ENCODE data around the gene SERINC5.

DNA sequence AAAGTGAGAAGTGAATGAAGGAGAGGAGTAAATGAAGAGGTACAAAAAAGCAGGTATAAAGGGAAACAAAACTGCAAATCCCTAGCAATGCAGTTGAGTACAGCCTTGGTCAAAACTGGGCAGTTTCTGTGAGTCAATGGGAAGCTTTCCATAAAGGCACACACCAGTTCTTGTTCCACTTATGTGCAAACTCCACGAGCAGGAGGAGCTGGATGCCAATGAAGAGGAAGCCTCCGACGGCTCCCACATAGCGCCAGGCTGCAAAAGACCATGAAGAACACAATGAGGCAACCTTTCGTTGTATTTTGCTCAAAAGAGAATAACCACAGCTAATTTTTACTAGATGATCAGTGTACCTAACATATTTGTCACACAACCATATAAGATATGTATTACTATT, 81.1 kb downstream of the SERINC5 start:
- no peak for TF ChIP-seq NRF1 (IDR thresholded peaks at IDR 0.05; ENCODE audit: low read depth, low read length)
- TF ChIP-seq, protein P1, sequence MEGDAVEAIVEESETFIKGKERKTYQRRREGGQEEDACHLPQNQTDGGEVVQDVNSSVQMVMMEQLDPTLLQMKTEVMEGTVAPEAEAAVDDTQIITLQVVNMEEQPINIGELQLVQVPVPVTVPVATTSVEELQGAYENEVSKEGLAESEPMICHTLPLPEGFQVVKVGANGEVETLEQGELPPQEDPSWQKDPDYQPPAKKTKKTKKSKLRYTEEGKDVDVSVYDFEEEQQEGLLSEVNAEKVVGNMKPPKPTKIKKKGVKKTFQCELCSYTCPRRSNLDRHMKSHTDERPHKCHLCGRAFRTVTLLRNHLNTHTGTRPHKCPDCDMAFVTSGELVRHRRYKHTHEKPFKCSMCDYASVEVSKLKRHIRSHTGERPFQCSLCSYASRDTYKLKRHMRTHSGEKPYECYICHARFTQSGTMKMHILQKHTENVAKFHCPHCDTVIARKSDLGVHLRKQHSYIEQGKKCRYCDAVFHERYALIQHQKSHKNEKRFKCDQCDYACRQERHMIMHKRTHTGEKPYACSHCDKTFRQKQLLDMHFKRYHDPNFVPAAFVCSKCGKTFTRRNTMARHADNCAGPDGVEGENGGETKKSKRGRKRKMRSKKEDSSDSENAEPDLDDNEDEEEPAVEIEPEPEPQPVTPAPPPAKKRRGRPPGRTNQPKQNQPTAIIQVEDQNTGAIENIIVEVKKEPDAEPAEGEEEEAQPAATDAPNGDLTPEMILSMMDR (IDR thresholded peaks at IDR 0.05): no peak
